ENCODE data around the gene KRTAP4-3. TPM values are rescaled to one million over a fixed set of nuclear protein-coding genes. Genes with fewer than 3 reads are reported as not detected.
"Not testable (repeated sequence)": the region's sequence is repeated elsewhere in the genome, so short reads cannot be mapped to it uniquely, and the experiment has no call there.

The KRTAP4-3 gene
- total and polyA plus RNA-seq, 7 donors: not detected

GRCh38 chr17:41199421-41200078 lies 31.5 kb upstream of the KRTAP4-3 start:
- H3K36me3 ChIP-seq (ENCODE audit: insufficient read depth in 1 of 2, low read depth in 1 of 2): no peaks in the 10 kb centered on the region
- H3K4me1 ChIP-seq: no peaks in the 10 kb centered on the region
- H3K27ac ChIP-seq: no peak overlapping the region
- DNase-seq (no peak), ATAC-seq (no peak)
- no peak overlapping the region for H3K4me3 ChIP-seq
- H3K27me3 ChIP-seq (ENCODE audit: insufficient read depth in 3 of 3, low read length in 2 of 3): no peaks in the 10 kb centered on the region
- no peak for TF ChIP-seq CTCF (IDR thresholded peaks at IDR 0.05)
- H3K9me3 ChIP-seq: no peaks in the 10 kb centered on the region
- intact Hi-C loops (cut with DNase I): no loop called here
- 64 to 85% (median 66%) methylated on average over 4 to 5 of the region's 5 CpGs for WGBS, 3 donors

DNA sequence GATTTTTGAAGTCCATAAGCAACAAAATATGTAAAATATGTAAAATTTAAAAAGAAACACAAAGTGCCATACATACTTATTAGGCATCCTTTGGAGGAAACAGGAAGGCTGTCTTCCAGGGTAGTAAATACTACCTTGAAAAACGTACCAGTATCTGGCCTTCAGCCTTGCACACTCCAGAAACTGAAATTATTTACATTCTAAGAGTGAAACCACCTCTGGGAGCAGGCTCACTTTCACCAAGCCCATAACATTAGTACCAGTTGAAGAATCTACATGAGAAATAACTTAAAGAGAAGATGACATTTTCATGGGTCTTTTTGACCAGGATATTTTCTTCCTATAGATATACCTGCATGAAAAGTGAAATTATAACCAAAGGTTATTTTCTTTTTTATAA lies 28.0 kb upstream of the KRTAP4-3 start:
- ATAC-seq: no peak
- Histone ChIP-seq H3K9me3 (no peaks in the 10 kb centered on the region), H3K27ac (no peak overlapping the region), H3K4me1 (no peaks in the 10 kb centered on the region), H3K27me3 (ENCODE audit: insufficient read depth in 3 of 3, low read length in 2 of 3) (no peaks in the 10 kb centered on the region), H3K36me3 (ENCODE audit: insufficient read depth in 1 of 2, low read depth in 1 of 2) (no peaks in the 10 kb centered on the region), H3K4me3 (no peak overlapping the region)
- DNase-seq: no peak
- 37 to 46% (median 43%) methylated on average over 1 of the region's 1 CpG for WGBS, 3 donors
- intact Hi-C loops (cut with DNase I): no loop called here
- TF ChIP-seq CTCF (IDR thresholded peaks at IDR 0.05): no peak

DNA sequence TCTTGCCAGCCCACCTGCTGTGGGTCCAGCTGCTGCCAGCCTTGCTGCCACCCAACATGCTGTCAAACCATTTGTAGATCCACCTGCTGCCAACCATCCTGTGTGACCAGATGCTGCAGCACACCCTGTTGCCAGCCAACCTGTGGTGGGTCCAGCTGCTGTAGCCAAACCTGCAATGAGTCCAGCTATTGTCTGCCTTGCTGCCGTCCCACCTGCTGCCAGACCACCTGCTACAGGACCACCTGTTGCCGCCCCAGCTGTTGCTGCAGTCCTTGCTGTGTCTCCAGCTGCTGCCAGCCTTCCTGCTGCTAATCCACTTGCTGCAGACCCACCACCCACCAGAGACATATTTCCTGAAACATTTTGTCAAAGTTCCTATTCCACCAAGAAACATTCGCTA lies 22.3 kb upstream of the KRTAP4-3 start:
- peaks cover 0 to 5% (median 2%) of the 10 kb centered on the region in 3 donors for H3K27me3 ChIP-seq (ENCODE audit: insufficient read depth in 3 of 3, low read length in 2 of 3)
- H3K27ac ChIP-seq: no peak overlapping the region
- intact Hi-C loops (cut with DNase I): no loop called here
- TF ChIP-seq CTCF (IDR thresholded peaks at IDR 0.05): no peak
- ATAC-seq: no peak
- H3K9me3 ChIP-seq: no peaks in the 10 kb centered on the region
- H3K4me3 ChIP-seq: no peak overlapping the region
- 67 to 73% (median 72%) methylated on average over 3 of the region's 3 CpGs for WGBS, 3 donors
- H3K4me1 ChIP-seq: no peaks in the 10 kb centered on the region
- DNase-seq: no peak
- no peaks in the 10 kb centered on the region for H3K36me3 ChIP-seq (ENCODE audit: insufficient read depth in 1 of 2, low read depth in 1 of 2)

DNA sequence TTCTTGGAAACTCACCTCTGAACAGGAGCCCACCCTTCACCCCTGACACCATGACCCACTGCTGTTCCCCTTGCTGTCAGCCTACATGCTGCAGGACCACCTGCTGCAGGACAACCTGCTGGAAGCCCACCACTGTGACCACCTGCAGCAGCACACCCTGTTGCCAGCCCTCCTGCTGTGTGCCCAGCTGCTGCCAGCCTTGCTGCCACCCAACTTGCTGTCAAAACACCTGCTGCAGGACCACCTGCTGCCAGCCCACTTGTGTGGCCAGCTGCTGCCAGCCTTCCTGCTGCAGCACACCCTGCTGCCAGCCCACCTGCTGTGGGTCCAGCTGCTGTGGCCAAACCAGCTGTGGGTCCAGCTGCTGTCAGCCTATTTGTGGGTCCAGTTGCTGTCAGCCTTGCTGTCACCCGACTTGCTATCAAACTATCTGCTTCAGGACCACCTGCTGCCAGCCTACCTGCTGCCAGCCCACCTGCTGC lies 21.9 kb upstream of the KRTAP4-3 start, which contains the start of gene KRTAP9-1:
Gene KRTAP9-1 (plus strand): TSS at position 51 of the 482 bp plus-strand sequence. CDS start 0 bp downstream, at position 51.
- H3K4me1 ChIP-seq; H3K27me3 ChIP-seq (ENCODE audit: insufficient read depth in 3 of 3, low read length in 2 of 3); H3K4me3 ChIP-seq; DNase-seq; H3K27ac ChIP-seq; H3K9me3 ChIP-seq; ATAC-seq; H3K36me3 ChIP-seq (ENCODE audit: insufficient read depth in 1 of 2, low read depth in 1 of 2); intact Hi-C loops (cut with DNase I): not testable (repeated sequence)
- WGBS, 3 donors: 50 to 61% (median 58%) methylated on average over 1 of the region's 1 CpG

DNA sequence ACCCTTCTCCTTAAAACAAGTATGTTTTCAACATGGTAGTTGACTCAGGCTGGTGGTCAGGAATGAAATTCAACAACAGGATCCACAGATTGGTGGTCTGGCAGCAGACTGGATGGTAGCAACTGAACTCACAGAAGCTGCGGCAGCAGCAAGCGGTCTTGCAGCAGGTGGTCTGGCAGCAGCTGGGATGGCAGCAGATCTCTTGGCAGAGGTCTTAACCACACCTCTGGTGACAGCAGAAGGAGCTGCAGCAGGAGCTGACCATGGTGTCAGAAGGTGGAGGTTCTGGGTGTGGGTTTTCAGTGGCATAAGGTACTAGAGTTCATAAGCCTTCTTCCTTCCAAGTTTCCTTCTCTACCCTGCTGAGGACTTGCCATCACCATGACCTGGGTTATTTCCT lies 18.9 kb upstream of the KRTAP4-3 start:
- Histone ChIP-seq H3K27ac (no peak overlapping the region), H3K27me3 (ENCODE audit: insufficient read depth in 3 of 3, low read length in 2 of 3) (peaks cover 0 to 15% (median 5%) of the 10 kb centered on the region in 3 donors), H3K36me3 (ENCODE audit: insufficient read depth in 1 of 2, low read depth in 1 of 2) (no peaks in the 10 kb centered on the region), H3K4me3 (no peak overlapping the region), H3K4me1 (no peaks in the 10 kb centered on the region), H3K9me3 (no peaks in the 10 kb centered on the region)
- intact Hi-C loops (cut with DNase I): no loop called here
- no peak for DNase-seq
- TF ChIP-seq CTCF (IDR thresholded peaks at IDR 0.05): no peak
- ATAC-seq: no peak
- WGBS, 3 donors: 23 to 51% (median 31%) methylated on average over 2 of the region's 2 CpGs
